GM13977 (cell line): ENCODE results near the gene C4B.
"Not testable (repeated sequence)": the region's sequence is repeated elsewhere in the genome, so short reads cannot be mapped to it uniquely, and the experiment has no call there.

Experiments used
- DNase-seq: peaks from one replicate; pipeline ENCODE4 v3.0.0; 2012; ENCODE audit warnings: low spot score
- CTCF ChIP-seq: IDR thresholded peaks from 2 replicates; pipeline ENCODE4 v1.5.1; 2012; ENCODE audit warnings: mild to moderate bottlenecking, control low read depth; ENCODE audit not compliant: insufficient read depth; ENCODE audit errors: extremely low read depth, missing control alignments
- in situ Hi-C: fragments of 300-500 bp; cut with MboI; formaldehyde crosslinking; loops from one replicate; pipeline ENCODE4 v1.12.0; 2022; ENCODE audit warnings: low sequenced_read_pairs, low pct_unique_long_range_greater_than_20kb, mixed read lengths, inconsistent platforms; ENCODE audit not compliant: unreplicated experiment

C4B gene

GRCh38 chr6:32014547-32014946 is at the start of gene C4B:
C4B (plus strand) TSS chr6:32014795; CDS start chr6:32014846, 51 bp downstream.
- in situ Hi-C loops, DNase-seq: not testable (repeated sequence)

- no peak for DNase-seq
- no peak for TF ChIP-seq CTCF
- in situ Hi-C loops, result no loop called here
These were observed 48.9 kb upstream of the C4B start for GRCh38 chr6:31965700-31966099.

- in situ Hi-C loops, result no loop called here
- no peak for DNase-seq
These were observed 48.1 kb upstream of the C4B start for GRCh38 chr6:31966506-31966905.

GRCh38 chr6:31966997-31967925 is 47.3 kb upstream of the C4B start:
- no peak for TF ChIP-seq CTCF
- no peak for DNase-seq
- in situ Hi-C loops, result no loop called here

More at GRCh38 chr6:31966506-31966905, 48.1 kb upstream of the C4B start:
- no peak for TF ChIP-seq CTCF

- DNase-seq, result no peak
- no peak for TF ChIP-seq CTCF
- in situ Hi-C loops, result no loop called here
These were observed 46.7 kb upstream of the C4B start for GRCh38 chr6:31967926-31968320.

- DNase-seq, result no peak
- TF ChIP-seq CTCF, result no peak
- in situ Hi-C loops, result no loop called here
These were observed 46.3 kb upstream of the C4B start for GRCh38 chr6:31968326-31968725.
